Liver (tissue), 9 donors: Measurements from ENCODE around the gene RPTOR. TPM values are rescaled to one million over a fixed set of nuclear protein-coding genes. Genes with fewer than 3 reads are reported as not detected.

Source experiments
- DNase-seq: peaks from one replicate; pipeline ENCODE4 v3.0.0-alpha.2; 2017; ENCODE audit warnings: low spot score
- H3K27ac ChIP-seq, 2 donors: one replicate each; pipeline ENCODE4 v1.7.0; 2013; ENCODE audit warnings: inconsistent platforms in 2 of 2, low read length in 2 of 2, control low read depth in 1 of 2, low read depth in 1 of 2, mild to moderate bottlenecking in 1 of 2
- H3K27me3 ChIP-seq, 4 donors: one replicate each; pipeline versions ENCODE4 v1.6.1 to v1.7.0; 2013; ENCODE audit warnings: low read length in 3 of 4, inconsistent platforms in 1 of 4, mild to moderate bottlenecking in 1 of 4, moderate library complexity in 1 of 4; ENCODE audit not compliant: control insufficient read depth in 4 of 4, insufficient read depth in 4 of 4
- H3K36me3 ChIP-seq, 4 donors: one replicate each; pipeline versions ENCODE4 v1.6.1 to v1.7.0; 2013; ENCODE audit warnings: low read length in 3 of 4, mild to moderate bottlenecking in 3 of 4, low read depth in 1 of 4, moderate library complexity in 1 of 4; ENCODE audit not compliant: control insufficient read depth in 4 of 4, insufficient read depth in 3 of 4
- H3K4me1 ChIP-seq, 4 donors: one replicate each; pipeline versions ENCODE4 v1.6.1 to v1.7.0; 2013; ENCODE audit warnings: low read length in 3 of 4, mild to moderate bottlenecking in 3 of 4, moderate library complexity in 1 of 4; ENCODE audit not compliant: control insufficient read depth in 4 of 4, insufficient read depth in 4 of 4
- H3K4me3 ChIP-seq, 3 donors: one replicate each; pipeline versions ENCODE4 v1.6.1 to v1.7.0; 2013; ENCODE audit warnings: low read length in 3 of 3, control low read depth in 1 of 3, low read depth in 1 of 3, mild to moderate bottlenecking in 1 of 3
- H3K9ac ChIP-seq, 2 donors: one replicate each; pipeline ENCODE4 v1.7.0; 2013; ENCODE audit warnings: low read length in 2 of 2, mild to moderate bottlenecking in 2 of 2, moderate library complexity in 2 of 2, control low read depth in 1 of 2, low read depth in 1 of 2
- H3K9me3 ChIP-seq, 4 donors: one replicate each; pipeline versions ENCODE4 v1.6.1 to v1.7.0; 2013; ENCODE audit warnings: low read length in 3 of 4; ENCODE audit not compliant: control insufficient read depth in 4 of 4
- EGR1 ChIP-seq, 2 donors: IDR thresholded peaks; 2 replicates each; pipeline ENCODE4 v1.6.1; 2016 to 2018; ENCODE audit warnings: antibody characterized with exemption in 2 of 2, low read depth in 2 of 2
- FOXA1 ChIP-seq: IDR thresholded peaks from 2 replicates; pipeline ENCODE4 v1.6.1; 2016; ENCODE audit warnings: antibody characterized with exemption
- FOXA2 ChIP-seq: IDR thresholded peaks from 2 replicates; pipeline ENCODE4 v1.6.1; 2016; ENCODE audit warnings: antibody characterized with exemption
- GABPA ChIP-seq, 2 donors: IDR thresholded peaks in 1 of 2; conservative IDR thresholded peaks in 1 of 2; 2 replicates each; pipeline ENCODE4 v1.6.1; 2016; ENCODE audit warnings: antibody characterized with exemption in 2 of 2, mild to moderate bottlenecking in 1 of 2, moderate library complexity in 1 of 2
- HNF4A ChIP-seq, 2 donors: conservative IDR thresholded peaks; 2 replicates each; pipeline ENCODE4 v1.6.1; 2016; ENCODE audit warnings: antibody characterized with exemption in 2 of 2, mild to moderate bottlenecking in 2 of 2
- HNF4G ChIP-seq: IDR thresholded peaks from 2 replicates; pipeline ENCODE4 v1.6.1; 2016; ENCODE audit warnings: antibody characterized with exemption
- JUND ChIP-seq, 2 donors: IDR thresholded peaks; 2 replicates each; pipeline ENCODE4 v1.6.1; 2016; ENCODE audit warnings: antibody characterized with exemption in 2 of 2
- NR2F2 ChIP-seq: IDR thresholded peaks from 2 replicates; pipeline ENCODE4 v1.6.1; 2016; ENCODE audit warnings: antibody characterized with exemption
- RAD21 ChIP-seq, 2 donors: IDR thresholded peaks; 2 replicates each; pipeline ENCODE4 v1.6.1; 2016; ENCODE audit warnings: antibody characterized with exemption in 2 of 2, mild to moderate bottlenecking in 2 of 2
- RXRA ChIP-seq, 2 donors: IDR thresholded peaks; 2 replicates each; pipeline ENCODE4 v1.6.1; 2017 to 2018; ENCODE audit warnings: antibody characterized with exemption in 2 of 2, mild to moderate bottlenecking in 1 of 2
- SP1 ChIP-seq: IDR thresholded peaks from 2 replicates; pipeline ENCODE4 v1.6.1; 2018; ENCODE audit warnings: antibody characterized with exemption, mild to moderate bottlenecking
- TAF1 ChIP-seq: conservative IDR thresholded peaks from 2 replicates; pipeline ENCODE4 v1.6.1; 2016; ENCODE audit warnings: antibody characterized with exemption, mild to moderate bottlenecking
- YY1 ChIP-seq: IDR thresholded peaks from 2 replicates; pipeline ENCODE4 v1.6.1; 2016; ENCODE audit warnings: antibody characterized with exemption, mild to moderate bottlenecking
- WGBS: extraction: QIAGEN DNeasy Blood & Tissue Kit; methylation state at CpG from one replicate; pipeline ENCODE4 v1.1.7; 2013; 5-methylcytosine and 5-hydroxymethylcytosine counted together
- polyA plus RNA-seq, 2 donors: library from polyadenylated mRNA; stranded (reverse) in 1 of 2; unstranded in 1 of 2; fragments of 200-250 nt in 1 of 2; fragments of >200 nt in 1 of 2; fragmentation: Nextera tagmentation in 1 of 2; extraction: Ambion mirVana in 1 of 2; gene quantifications; one replicate each; pipeline versions ENCODE4 v1.2.1 to v1.2.3, GENCODE V29; 2013 to 2015
- total RNA-seq, 2 donors: library from RNA; depleted of rRNA; stranded (reverse); fragments of >200 nt; gene quantifications; one replicate each; pipeline ENCODE4 v1.2.3, GENCODE V29; 2014
- TF ChIP-seq, protein P1 (sequence below): IDR thresholded peaks from 2 replicates; pipeline ENCODE4 v1.6.1; 2016; ENCODE audit warnings: antibody characterized with exemption
- TF ChIP-seq, protein P2 (sequence below): fragments of 150-350 bp; IDR thresholded peaks from 2 replicates; pipeline ENCODE4 v1.5.1; 2017; ENCODE audit warnings: improper control_type of control experiment, low read depth, low read length; ENCODE audit not compliant: missing input control
- TF ChIP-seq, protein P3 (sequence below): IDR thresholded peaks from 2 replicates; pipeline ENCODE4 v1.6.1; 2016; ENCODE audit warnings: antibody characterized with exemption
- TF ChIP-seq, protein P4 (sequence below): IDR thresholded peaks from 2 replicates; pipeline ENCODE4 v1.6.1; 2016; ENCODE audit warnings: antibody characterized with exemption, mild to moderate bottlenecking
- TF ChIP-seq, protein P5 (sequence below): IDR thresholded peaks from 2 replicates; pipeline ENCODE4 v1.6.1; 2016; ENCODE audit warnings: antibody characterized with exemption
- donor health status: healthy.
- donor health status: healthy.
- donor health status: healthy.
- donor health status: healthy.
- donor health status: healthy.

The RPTOR gene
- total and polyA plus RNA-seq, 4 donors = 4.8 to 25.4 (median 11.6) TPM

DNA sequence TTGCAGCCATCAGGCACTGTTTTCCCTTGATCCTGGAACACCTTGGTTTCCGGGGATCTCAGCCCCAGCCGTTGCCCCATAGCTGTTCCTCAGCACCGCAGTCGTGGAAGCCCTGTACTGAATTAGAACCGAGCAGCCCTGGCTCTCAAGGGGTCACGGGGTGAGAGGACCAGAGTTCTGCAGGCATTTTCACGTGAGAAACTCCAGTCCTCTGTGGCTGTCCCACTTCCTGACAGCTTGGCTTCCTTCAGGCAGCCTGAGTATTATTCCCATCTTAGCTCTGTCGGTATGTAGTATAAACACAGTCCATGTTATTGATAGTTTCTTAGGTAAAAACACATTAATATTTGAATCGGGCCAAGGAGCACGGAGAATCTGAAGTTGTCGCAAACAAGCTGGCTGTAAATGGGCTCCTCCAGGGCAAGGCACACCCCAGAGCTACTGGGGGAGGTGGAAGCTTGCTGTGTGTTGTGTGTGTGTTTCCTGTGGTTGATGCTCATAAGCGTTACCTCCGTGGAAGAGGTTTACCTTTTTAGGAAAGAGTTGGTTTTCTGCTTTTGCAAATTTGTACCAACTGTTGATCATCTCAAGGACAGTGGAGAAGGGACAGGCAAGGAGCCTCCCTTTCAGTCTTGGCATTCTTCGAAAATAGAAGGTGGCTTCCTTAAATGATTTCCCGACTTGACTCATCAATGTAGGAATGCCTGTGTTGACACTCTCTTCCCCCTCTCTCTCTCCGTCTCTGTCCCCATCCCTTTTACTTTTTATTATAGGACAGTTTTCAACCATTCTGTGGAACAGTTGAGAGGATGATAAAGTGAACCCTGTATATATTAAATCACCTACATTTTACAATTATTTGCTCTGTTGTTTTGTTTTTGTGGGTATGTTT, 238.1 kb downstream of the RPTOR start:
- Histone ChIP-seq H3K27me3 (no peaks in the 10 kb centered on the region), H3K36me3 (peaks cover 0 to 9% (median under 1%) of the 10 kb centered on the region in 4 donors), H3K4me1 (peaks cover 0 to 3% (median 0%) of the 10 kb centered on the region in 4 donors), H3K9ac (no peak overlapping the region), H3K27ac (no peak overlapping the region), H3K4me3 (no peak overlapping the region), H3K9me3 (no peaks in the 10 kb centered on the region)
- DNase-seq = no peak
- TF ChIP-seq NR2F2 (peak; percentile 57), RAD21 (IDR thresholded peaks at IDR 0.05) (no peak)
- TF ChIP-seq, protein P1, sequence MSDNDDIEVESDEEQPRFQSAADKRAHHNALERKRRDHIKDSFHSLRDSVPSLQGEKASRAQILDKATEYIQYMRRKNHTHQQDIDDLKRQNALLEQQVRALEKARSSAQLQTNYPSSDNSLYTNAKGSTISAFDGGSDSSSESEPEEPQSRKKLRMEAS = no peak
- TF ChIP-seq, protein P2, sequence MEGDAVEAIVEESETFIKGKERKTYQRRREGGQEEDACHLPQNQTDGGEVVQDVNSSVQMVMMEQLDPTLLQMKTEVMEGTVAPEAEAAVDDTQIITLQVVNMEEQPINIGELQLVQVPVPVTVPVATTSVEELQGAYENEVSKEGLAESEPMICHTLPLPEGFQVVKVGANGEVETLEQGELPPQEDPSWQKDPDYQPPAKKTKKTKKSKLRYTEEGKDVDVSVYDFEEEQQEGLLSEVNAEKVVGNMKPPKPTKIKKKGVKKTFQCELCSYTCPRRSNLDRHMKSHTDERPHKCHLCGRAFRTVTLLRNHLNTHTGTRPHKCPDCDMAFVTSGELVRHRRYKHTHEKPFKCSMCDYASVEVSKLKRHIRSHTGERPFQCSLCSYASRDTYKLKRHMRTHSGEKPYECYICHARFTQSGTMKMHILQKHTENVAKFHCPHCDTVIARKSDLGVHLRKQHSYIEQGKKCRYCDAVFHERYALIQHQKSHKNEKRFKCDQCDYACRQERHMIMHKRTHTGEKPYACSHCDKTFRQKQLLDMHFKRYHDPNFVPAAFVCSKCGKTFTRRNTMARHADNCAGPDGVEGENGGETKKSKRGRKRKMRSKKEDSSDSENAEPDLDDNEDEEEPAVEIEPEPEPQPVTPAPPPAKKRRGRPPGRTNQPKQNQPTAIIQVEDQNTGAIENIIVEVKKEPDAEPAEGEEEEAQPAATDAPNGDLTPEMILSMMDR = no peak
- WGBS = 71% methylated on average over 16 of the region's 16 CpGs

DNA sequence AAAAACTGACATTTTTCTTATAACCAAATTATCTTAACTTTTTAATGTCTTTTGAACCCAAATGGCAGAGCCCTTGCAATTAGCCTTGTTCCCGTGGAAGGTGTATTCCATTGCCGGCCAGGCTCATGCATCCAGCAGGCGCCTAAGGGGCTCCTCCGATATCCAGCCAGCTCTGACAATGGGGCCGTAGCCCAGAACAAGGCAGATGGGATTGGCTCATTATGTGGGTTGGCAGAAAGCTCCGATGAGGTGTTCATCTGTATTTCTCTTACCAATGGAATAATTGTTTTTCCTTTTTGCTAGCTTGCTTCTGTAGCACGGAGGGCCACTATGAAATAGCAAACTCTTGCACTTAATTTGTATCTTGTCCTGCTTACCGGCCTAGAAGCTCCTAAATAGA, 238.8 kb downstream of the RPTOR start:
- peaks cover 0 to 3% (median 0%) of the 10 kb centered on the region in 4 donors for H3K4me1 ChIP-seq
- TF ChIP-seq SP1 (no peak), HNF4G (no peak), JUND (IDR thresholded peaks at IDR 0.05) (no peak), RAD21 (IDR thresholded peaks at IDR 0.05) (no peak), TAF1 (no peak), YY1 (no peak), HNF4A (conservative IDR thresholded peaks at IDR 0.05) (no peak), NR2F2 (no peak), GABPA (IDR thresholded peaks at IDR 0.05 in 1 of 2, conservative IDR thresholded peaks at IDR 0.05 in 1 of 2) (no peak), EGR1 (IDR thresholded peaks at IDR 0.05; ENCODE audit: low read depth in 2 of 2) (no peak), RXRA (IDR thresholded peaks at IDR 0.05) (no peak), FOXA2 (no peak), FOXA1 (no peak)
- TF ChIP-seq, protein P3, sequence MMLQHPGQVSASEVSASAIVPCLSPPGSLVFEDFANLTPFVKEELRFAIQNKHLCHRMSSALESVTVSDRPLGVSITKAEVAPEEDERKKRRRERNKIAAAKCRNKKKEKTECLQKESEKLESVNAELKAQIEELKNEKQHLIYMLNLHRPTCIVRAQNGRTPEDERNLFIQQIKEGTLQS = no peak
- TF ChIP-seq, protein P4, sequence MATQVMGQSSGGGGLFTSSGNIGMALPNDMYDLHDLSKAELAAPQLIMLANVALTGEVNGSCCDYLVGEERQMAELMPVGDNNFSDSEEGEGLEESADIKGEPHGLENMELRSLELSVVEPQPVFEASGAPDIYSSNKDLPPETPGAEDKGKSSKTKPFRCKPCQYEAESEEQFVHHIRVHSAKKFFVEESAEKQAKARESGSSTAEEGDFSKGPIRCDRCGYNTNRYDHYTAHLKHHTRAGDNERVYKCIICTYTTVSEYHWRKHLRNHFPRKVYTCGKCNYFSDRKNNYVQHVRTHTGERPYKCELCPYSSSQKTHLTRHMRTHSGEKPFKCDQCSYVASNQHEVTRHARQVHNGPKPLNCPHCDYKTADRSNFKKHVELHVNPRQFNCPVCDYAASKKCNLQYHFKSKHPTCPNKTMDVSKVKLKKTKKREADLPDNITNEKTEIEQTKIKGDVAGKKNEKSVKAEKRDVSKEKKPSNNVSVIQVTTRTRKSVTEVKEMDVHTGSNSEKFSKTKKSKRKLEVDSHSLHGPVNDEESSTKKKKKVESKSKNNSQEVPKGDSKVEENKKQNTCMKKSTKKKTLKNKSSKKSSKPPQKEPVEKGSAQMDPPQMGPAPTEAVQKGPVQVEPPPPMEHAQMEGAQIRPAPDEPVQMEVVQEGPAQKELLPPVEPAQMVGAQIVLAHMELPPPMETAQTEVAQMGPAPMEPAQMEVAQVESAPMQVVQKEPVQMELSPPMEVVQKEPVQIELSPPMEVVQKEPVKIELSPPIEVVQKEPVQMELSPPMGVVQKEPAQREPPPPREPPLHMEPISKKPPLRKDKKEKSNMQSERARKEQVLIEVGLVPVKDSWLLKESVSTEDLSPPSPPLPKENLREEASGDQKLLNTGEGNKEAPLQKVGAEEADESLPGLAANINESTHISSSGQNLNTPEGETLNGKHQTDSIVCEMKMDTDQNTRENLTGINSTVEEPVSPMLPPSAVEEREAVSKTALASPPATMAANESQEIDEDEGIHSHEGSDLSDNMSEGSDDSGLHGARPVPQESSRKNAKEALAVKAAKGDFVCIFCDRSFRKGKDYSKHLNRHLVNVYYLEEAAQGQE = no peak
- TF ChIP-seq, protein P1 = no peak
- TF ChIP-seq, protein P5, sequence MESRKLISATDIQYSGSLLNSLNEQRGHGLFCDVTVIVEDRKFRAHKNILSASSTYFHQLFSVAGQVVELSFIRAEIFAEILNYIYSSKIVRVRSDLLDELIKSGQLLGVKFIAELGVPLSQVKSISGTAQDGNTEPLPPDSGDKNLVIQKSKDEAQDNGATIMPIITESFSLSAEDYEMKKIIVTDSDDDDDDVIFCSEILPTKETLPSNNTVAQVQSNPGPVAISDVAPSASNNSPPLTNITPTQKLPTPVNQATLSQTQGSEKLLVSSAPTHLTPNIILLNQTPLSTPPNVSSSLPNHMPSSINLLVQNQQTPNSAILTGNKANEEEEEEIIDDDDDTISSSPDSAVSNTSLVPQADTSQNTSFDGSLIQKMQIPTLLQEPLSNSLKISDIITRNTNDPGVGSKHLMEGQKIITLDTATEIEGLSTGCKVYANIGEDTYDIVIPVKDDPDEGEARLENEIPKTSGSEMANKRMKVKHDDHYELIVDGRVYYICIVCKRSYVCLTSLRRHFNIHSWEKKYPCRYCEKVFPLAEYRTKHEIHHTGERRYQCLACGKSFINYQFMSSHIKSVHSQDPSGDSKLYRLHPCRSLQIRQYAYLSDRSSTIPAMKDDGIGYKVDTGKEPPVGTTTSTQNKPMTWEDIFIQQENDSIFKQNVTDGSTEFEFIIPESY = no peak
- TF ChIP-seq, protein P2 = no peak

More for the DNA sequence above, 238.8 kb downstream of the RPTOR start:
- WGBS = 93% methylated on average over 8 of the region's 8 CpGs
- peaks cover 0 to 9% (median under 1%) of the 10 kb centered on the region in 4 donors for H3K36me3 ChIP-seq
- H3K27ac ChIP-seq = no peak overlapping the region
- H3K27me3 ChIP-seq = no peaks in the 10 kb centered on the region
- H3K9me3 ChIP-seq = no peaks in the 10 kb centered on the region
- no peak overlapping the region for H3K4me3 ChIP-seq
- H3K9ac ChIP-seq = no peak overlapping the region
- no peak for DNase-seq
